Measurements from ENCODE around the gene KRTAP5-5. TPM values are rescaled to one million over a fixed set of nuclear protein-coding genes. Genes with fewer than 3 reads are reported as not detected.

Gene KRTAP5-5
- polyA plus RNA-seq, 1 donor from 2014 or later, result not detected

- H3K4me2 ChIP-seq (ENCODE audit: low read length), result no peak overlapping the region
- no peaks in the 10 kb centered on the region for H3K79me2 ChIP-seq (replicated peaks; ENCODE audit: insufficient read depth, low read length)
- no peaks in the 10 kb centered on the region for H3F3A ChIP-seq (ENCODE audit: insufficient read depth, low read length, poor library complexity, severe bottlenecking)
- H3K9me2 ChIP-seq (ENCODE audit: insufficient read depth, low read length), result no peaks in the 10 kb centered on the region
- no peak overlapping the region for H3K9ac ChIP-seq (ENCODE audit: low read length)
- no peak overlapping the region for H3K4me3 ChIP-seq (ENCODE audit: low read length)
- no peak overlapping the region for H2AFZ ChIP-seq (ENCODE audit: low read depth, low read length)
- H3K27me3 ChIP-seq (ENCODE audit: insufficient read depth, low read depth, low read length), result no peaks in the 10 kb centered on the region
- no peak overlapping the region for H3K27ac ChIP-seq (ENCODE audit: low read length)
- no peaks in the 10 kb centered on the region for H3K36me3 ChIP-seq (ENCODE audit: insufficient read depth, low read length)
- no peaks in the 10 kb centered on the region for H3K9me3 ChIP-seq (ENCODE audit: low read length)
- TF ChIP-seq TAF1 (IDR thresholded peaks at IDR 0.05; ENCODE audit: low read depth) (no peak), RAD21 (conservative IDR thresholded peaks at IDR 0.05) (no peak), CTCF (IDR thresholded peaks at IDR 0.05; ENCODE audit: poor library complexity, severe bottlenecking) (no peak)
- no peaks in the 10 kb centered on the region for H4K20me1 ChIP-seq (ENCODE audit: insufficient read depth)
Observed at GRCh38 chr11:1651411-1651980, 21.9 kb downstream of the KRTAP5-5 start.

- Histone ChIP-seq H4K20me1 (ENCODE audit: insufficient read depth) (no peaks in the 10 kb centered on the region), H3K79me2 (replicated peaks; ENCODE audit: insufficient read depth, low read length) (no peaks in the 10 kb centered on the region), H3K9ac (ENCODE audit: low read length) (no peak overlapping the region), H3K4me3 (ENCODE audit: low read length) (no peak overlapping the region), H3K27ac (ENCODE audit: low read length) (no peak overlapping the region), H3K9me2 (ENCODE audit: insufficient read depth, low read length) (no peaks in the 10 kb centered on the region), H3K4me2 (ENCODE audit: low read length) (no peak overlapping the region), H3K27me3 (ENCODE audit: insufficient read depth, low read depth, low read length) (no peaks in the 10 kb centered on the region), H3K9me3 (ENCODE audit: low read length) (no peaks in the 10 kb centered on the region), H2AFZ (ENCODE audit: low read depth, low read length) (no peak overlapping the region), H3K36me3 (ENCODE audit: insufficient read depth, low read length) (no peaks in the 10 kb centered on the region), H3F3A (ENCODE audit: insufficient read depth, low read length, poor library complexity, severe bottlenecking) (no peaks in the 10 kb centered on the region)
- TF ChIP-seq EZH2 (IDR thresholded peaks at IDR 0.05; ENCODE audit: borderline replicate concordance, insufficient read depth, low read length, poor library complexity, severe bottlenecking), result no peak
- no peak for TF ChIP-seq REST (IDR thresholded peaks at IDR 0.05; ENCODE audit: borderline replicate concordance)
- TF ChIP-seq SMC3 (conservative IDR thresholded peaks at IDR 0.05; ENCODE audit: poor library complexity), result no peak
- TF ChIP-seq TAF1 (IDR thresholded peaks at IDR 0.05; ENCODE audit: low read depth), result no peak
- TF ChIP-seq CTCF (IDR thresholded peaks at IDR 0.05; ENCODE audit: poor library complexity, severe bottlenecking), result no peak
- TF ChIP-seq RAD21 (conservative IDR thresholded peaks at IDR 0.05), result no peak
- TF ChIP-seq POLR2AphosphoS5 (IDR thresholded peaks at IDR 0.05), result no peak
- TF ChIP-seq MXI1 (conservative IDR thresholded peaks at IDR 0.05; ENCODE audit: poor library complexity, severe bottlenecking), result no peak
- no peak for TF ChIP-seq EP300 (conservative IDR thresholded peaks at IDR 0.05; ENCODE audit: poor library complexity, severe bottlenecking)
Observed at GRCh38 chr11:1652026-1652425, 22.5 kb downstream of the KRTAP5-5 start.
